ENCODE results near the gene EEIG2. TPM values are rescaled to one million over a fixed set of nuclear protein-coding genes. Genes with fewer than 3 reads are reported as not detected.

Gene EEIG2
- total and polyA plus RNA-seq, 2 donors (not counting 3 experiments of a cell fraction or from before 2014, with no cell fraction given): 2.5 to 7.2 TPM

- Histone ChIP-seq H3K4me3 (replicated peaks in 1 of 3; ENCODE audit: insufficient read depth in 1 of 3, low read depth in 1 of 3, low read length in 3 of 3) (no peak overlapping the region), H3K27ac (ENCODE audit: insufficient read depth, low read depth, low read length) (no peak overlapping the region), H3K36me3 (ENCODE audit: control insufficient read depth in 2 of 2, extremely low read depth in 1 of 2, insufficient read depth in 2 of 2, low read length in 2 of 2) (no peaks in the 10 kb centered on the region), H3K9me1 (replicated peaks; ENCODE audit: control insufficient read depth, extremely low read depth, insufficient read depth, low read length) (no peaks in the 10 kb centered on the region), H3K9ac (replicated peaks; ENCODE audit: extremely low read depth, insufficient read depth, low read length) (no peak overlapping the region), H3K9me3 (replicated peaks; ENCODE audit: control insufficient read depth, insufficient read depth, low read length) (no peaks in the 10 kb centered on the region), H3K79me2 (ENCODE audit: control insufficient read depth, insufficient read depth, low read length) (no peaks in the 10 kb centered on the region), H3K4me2 (ENCODE audit: insufficient read depth, low read length) (no peak overlapping the region), H3K4me1 (ENCODE audit: control insufficient read depth, extremely low read depth, insufficient read depth, low read length) (peaks cover 8% of the 10 kb centered on the region), H2AFZ (ENCODE audit: low read depth, low read length) (no peak overlapping the region), H4K20me1 (replicated peaks; ENCODE audit: control insufficient read depth, extremely low read depth, insufficient read depth, low read length) (no peaks in the 10 kb centered on the region), H3K27me3 (ENCODE audit: control insufficient read depth in 2 of 2, insufficient read depth in 2 of 2, low read length in 2 of 2) (no peaks in the 10 kb centered on the region)
- no TSS peak for BruUV-seq (replicated peaks)
- FAIRE-seq (no peak), DNase-seq (ENCODE audit: low read depth, low spot score) (no peak)
- POLR2A ChIA-PET: no interaction called here
- dilution Hi-C loops (cut with MboI; ENCODE audit: extremely low pct_ligation_motif_present, low sequenced_read_pairs): no loop called here
- intact Hi-C loops (cut with micrococcal nuclease): no loop called here
- TF ChIP-seq GATA2 (IDR thresholded peaks at IDR 0.05; ENCODE audit: insufficient read depth, insufficient read length, low read depth, low read length) (no peak), POLR2A (IDR thresholded peaks at IDR 0.05; ENCODE audit: low read depth, low read length) (no peak), POLR2AphosphoS5 (IDR thresholded peaks at IDR 0.05; ENCODE audit: insufficient read depth, low read depth, low read length) (no peak), MYC (IDR thresholded peaks at IDR 0.05; ENCODE audit: low read depth, low read length) (no peak), CTCF (IDR thresholded peaks at IDR 0.05; ENCODE audit: extremely low read depth in 1 of 2, insufficient read depth in 1 of 2, low read depth in 1 of 2, low read length in 2 of 2) (no peak), JUN (IDR thresholded peaks at IDR 0.05; ENCODE audit: borderline replicate concordance, insufficient read depth, insufficient read length, low read depth) (no peak), MAX (IDR thresholded peaks at IDR 0.05; ENCODE audit: insufficient read depth, insufficient read length) (no peak), FOS (IDR thresholded peaks at IDR 0.05; ENCODE audit: borderline replicate concordance, insufficient read depth, low read length) (no peak)
- CTCF ChIA-PET: no interaction called here
These were observed 42.0 kb downstream of the EEIG2 start for GRCh38 chr1:108601708-108602410.

Data from endothelial cell of umbilical vein (primary cell).